T-helper 22 cell (primary cell): ENCODE results near the gene CDC42BPA.

Experiments
- DNase-seq: peaks from one replicate; pipeline ENCODE4 v3.0.0-alpha.2; 2020; ENCODE audit warnings: low read depth

CDC42BPA gene

DNA sequence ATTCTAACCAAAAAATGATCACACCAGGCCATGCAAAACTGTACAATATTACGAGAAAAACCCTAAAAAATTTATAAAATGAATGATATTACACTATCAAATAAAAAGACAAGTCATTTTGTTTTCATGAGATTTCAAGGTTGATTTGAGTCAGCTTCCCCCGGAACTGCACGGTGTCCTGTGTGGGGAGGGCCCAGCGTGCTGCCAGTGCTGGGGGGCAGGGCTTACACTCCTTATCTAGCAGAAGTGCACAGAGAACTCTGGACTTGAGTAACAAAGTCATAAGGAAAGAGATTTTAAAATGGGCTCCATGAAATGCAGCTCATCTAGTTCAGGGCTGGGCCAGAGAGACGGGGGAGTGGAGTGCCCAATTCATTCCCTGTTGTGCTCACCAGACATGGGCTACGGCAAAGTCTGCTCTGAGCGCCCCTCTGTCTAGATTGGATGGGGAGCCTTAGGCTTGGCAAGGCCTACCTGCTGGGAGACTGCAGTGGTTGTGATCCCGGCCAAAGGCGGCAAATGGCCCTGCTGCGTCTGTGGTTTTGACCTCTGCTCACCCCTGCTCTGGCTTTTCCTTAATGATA is 328.1 kb downstream of the CDC42BPA start:
- DNase-seq = no peak

DNA sequence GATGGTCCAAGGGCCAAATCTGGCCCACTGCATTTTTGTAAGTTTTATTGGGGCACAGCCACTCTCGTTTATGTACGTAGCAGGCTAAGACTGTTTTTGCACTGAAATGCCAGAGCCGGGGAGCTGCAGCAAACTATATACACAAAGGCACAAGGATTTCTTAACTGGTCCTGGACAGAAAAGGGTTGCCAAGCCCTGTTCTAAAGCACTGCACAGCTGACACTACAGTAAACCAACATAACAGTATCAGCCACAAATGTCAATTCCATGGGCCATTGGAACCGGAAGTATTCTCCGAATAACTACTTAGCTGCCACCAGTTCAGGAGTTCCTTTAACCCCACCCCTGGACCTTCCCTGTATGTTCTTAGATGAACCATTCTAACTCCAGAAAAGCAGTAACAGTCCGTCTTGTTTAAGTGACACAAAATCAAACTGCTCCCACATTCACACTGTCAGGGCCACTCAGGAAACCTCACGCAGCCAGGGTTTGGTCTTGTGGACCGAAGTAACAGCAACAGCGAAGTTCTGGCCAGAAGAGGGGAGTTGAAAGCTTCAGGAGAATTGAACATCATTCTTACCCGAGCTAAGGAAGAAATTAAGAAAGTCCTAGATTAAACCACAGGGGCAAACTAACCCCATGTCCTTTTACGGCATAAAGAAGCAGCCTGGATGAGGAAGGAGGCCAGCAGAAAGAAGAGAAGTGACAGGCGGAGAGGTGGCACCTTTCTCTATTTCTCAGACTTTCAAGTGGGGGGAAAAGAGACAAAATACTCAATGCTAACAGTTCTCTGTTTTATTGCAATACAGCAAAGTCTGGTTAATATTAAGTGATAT is 329.0 kb downstream of the CDC42BPA start:
- no peak for DNase-seq

DNA sequence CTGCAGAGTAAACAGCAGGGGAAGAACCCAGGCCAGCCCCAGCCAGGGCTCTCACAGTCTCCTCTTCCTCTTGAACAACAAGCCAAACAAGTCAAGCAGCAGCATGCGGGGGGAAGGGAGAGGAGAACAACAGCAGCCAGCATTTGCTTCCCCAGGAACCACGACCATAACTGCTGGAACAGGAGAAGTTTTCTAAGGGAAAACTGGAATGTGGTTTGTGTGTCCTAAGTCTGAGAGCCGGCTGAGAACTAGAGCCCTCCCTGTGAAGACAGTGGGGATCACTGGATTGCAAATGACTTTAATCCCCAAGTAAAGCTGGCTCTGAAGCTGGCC is 330.0 kb downstream of the CDC42BPA start:
- no peak for DNase-seq

DNA sequence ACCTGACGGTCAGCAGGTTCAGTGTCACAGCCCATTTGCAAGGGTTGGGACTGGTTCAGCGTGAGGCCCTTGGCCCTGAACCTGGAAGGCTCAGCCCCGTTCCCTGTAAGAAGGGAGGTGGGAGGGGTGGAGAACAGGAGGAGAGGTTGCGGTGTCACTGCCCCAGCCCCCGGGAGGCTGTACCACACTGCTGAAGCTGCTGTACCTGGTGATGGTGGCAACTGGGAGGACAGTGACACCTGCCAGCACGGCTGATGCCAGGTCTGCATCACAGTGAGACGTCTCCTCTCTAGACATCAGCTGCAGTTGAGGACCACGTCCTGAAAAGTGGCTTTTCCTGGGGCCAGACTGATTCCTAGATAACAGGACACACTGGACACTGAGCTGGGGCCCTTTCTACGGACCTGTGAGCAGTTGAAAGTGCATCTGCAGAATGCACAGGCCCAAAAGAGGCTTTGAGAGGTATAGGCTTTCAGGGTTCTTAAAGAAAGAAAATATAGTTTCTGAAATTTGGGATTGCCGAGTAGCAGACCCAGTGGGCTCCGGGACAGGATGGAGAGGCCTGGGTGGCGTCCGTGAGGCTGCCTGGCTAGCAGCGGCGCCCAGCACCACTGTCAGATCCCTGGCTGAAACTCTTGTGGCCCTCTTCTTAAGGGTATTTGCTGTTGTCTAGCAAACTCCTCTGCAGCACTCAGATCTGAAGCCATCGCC is 330.5 kb downstream of the CDC42BPA start:
- no peak for DNase-seq

DNA sequence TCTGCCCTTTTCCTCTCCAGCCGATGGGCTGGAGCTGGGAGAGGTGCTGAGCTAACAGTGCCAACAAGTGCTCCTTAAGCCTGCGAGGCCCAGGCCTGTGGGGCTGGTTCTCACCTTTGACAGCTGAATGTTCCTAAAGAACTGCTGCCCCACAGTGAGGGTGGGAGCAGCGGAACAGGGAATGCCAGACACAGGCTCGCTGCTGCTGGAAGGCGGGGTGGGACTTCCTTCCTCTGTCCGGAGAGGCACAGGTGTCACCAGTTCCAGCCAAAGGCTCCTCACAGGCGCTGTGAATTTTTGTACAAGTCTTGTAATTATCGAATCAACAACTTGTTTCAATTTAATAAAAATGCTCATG is 331.1 kb downstream of the CDC42BPA start:
- no peak for DNase-seq

DNA sequence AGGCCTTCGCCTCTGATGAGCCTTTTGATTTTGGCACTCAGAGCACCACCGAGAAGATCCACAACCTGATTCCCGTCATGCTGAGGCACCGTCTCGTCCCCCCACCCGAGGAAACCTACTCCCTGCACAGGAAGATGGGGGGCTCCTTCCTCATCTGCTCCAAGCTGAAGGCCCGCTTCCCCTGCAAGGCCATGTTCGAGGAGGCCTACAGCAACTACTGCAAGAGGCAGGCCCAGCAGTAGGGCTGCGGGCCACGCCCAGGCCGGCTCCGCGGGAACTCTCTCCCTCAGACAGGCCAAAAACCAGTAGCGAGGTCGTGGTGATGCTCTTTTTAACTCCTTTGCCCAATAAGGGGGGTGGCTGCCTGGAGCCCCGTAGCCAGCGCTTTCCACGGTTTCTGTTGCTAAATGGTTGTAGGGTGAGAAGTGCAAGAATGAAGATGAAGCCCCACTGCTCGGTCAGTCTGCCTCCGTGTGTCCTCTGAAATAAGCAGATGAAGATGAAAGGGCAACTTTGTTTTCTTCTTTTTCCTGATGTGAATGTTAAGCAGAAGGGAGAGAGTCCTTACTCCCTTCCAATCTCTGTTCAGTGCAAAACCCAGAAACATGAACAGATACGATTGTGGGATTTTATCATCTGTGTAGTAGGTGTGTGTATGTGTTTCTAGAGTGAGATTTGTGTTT is 331.7 kb downstream of the CDC42BPA start:
- DNase-seq = no peak

DNA sequence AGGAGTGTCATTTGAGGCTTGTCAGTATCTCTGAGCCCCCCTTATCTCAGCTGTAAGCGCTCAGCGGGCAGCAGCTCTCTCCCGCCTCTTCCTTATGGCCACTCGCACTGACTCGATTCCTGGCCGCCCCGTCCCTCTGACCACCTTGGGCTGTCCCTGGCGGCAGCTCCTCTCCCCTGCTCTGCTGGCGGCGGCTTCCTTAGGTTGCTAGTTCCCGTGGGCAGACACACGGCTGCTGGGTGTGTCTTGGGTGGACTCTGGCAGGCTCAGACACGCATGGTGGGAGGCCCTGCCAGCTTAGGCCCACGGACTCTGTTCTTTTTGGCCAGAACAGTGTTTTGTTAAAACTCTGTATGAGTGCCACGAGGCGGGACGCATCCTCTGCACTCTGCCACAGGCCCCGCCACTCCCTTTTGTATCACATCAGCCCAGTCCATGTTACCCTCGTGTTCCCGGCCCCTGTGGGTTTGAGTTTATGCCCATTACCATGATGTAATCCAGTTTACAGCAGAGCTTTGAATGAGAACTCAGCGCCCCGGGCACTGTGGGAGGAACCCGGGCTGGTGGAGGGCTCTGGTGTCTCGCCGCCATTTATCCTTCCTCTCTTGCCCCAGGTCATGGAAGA is 332.3 kb downstream of the CDC42BPA start:
- no peak for DNase-seq

DNA sequence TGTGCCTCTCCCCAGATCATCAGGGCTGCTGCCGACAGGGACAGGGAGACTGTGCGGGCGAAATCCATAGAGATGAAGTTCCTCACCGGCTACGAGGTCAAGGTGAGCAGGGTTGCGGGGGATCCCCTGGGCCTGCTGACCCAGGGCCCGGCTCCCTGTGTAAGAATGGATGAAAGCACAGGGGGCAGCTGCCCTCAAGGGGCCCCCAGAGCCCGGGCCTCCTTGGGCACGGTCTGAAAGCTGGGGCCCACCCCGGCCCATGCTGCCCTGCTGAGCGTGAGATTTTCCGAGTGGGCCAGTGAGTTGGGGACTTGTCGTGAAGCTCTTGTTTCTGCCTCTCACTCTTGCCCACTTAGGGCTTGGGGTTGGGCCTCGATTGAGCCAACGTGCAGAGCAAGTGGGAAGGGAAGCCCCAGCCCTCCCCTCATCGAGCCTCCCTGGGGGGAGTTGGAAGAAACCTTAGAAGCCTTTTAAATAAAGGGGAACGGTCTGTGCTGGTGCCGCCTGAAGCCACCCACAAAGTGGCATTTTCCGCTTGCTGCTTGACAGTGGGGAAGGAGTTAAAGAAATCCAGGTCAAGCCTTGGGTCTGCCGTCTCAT is 333.0 kb downstream of the CDC42BPA start:
- DNase-seq = no peak

DNA sequence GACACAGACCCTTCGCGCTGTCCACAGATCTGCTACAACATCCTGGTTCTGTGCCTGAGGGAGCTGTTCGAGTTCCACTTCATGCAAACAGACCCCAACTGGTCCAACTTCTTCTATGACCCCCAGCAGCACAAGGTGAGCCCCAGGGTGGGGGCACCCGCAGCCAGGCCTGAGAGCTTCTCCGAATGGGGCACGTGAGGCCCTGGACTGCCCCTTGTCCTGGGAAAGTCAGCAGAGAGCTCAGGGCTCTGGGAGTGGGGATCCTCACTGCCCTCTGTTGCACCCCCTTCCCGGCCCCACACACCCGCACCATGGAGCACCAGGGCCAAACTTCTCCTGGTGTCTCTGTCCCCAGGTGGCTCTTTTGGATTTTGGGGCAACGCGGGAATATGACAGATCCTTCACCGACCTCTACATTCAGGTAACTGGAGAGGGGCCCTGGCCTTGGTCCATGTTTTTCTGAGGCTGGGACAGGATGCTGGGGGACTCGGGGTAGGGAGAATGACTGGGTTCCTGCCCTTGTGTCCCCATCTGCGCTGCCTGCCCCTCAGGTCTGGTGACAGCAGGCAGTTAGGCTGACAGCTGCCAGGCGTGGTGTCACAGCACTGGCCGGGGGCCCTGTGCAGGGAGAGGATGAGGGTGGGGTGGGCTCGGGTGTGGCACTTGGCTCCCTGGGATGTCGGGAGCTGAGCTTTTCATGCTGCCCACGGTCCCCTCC is 333.6 kb downstream of the CDC42BPA start:
- DNase-seq = no peak

DNA sequence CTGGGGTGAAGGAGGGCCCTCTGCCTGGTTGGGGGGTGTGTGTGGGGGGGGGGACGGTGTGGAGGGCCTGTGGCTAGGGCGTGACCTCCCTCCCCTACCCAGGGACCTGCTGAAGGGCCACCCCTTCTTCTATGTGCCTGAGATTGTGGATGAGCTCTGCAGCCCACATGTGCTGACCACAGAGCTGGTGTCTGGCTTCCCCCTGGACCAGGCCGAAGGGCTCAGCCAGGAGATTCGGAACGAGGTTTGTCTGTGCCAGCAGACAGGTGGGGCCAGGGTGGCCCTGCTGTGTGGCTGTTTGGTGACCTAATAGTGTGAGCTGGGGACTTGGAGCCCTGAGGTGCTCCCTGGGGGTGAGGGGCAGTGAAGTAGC is 334.3 kb downstream of the CDC42BPA start:
- DNase-seq = no peak

DNA sequence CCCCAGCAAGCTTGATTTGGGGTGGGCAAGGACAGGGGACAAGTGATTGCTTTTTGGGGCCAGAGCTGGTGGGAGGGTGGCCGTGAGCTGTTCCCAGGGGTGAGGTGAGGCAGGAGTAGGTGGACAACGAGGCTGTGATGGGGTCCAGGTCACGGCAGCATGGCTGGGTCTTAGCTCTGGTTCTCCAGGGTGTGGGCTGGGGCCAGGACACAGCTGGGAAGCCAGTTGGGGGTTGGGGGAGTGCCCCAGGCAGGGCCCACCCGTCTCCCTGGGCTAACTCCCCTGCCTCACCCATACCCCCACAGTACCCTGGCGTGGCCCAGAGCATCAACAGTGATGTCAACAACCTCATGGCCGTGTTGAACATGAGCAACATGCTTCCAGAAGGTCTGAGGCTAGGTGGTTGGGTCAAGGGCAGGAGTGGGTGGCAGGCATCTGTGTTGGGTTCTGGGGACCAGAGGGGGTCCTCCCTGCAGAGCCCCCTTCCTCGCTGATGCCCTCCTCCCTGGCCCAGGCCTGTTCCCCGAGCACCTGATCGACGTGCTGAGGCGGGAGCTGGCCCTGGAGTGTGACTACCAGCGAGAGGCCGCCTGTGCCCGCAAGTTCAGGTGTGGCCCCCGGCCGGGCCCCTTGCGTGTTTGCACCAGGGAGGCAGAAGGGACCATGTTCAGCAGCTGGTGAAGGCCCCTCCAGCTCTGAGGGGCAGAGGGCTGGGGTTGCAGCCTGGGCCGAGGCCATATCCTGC is 334.9 kb downstream of the CDC42BPA start:
- no peak for DNase-seq

DNA sequence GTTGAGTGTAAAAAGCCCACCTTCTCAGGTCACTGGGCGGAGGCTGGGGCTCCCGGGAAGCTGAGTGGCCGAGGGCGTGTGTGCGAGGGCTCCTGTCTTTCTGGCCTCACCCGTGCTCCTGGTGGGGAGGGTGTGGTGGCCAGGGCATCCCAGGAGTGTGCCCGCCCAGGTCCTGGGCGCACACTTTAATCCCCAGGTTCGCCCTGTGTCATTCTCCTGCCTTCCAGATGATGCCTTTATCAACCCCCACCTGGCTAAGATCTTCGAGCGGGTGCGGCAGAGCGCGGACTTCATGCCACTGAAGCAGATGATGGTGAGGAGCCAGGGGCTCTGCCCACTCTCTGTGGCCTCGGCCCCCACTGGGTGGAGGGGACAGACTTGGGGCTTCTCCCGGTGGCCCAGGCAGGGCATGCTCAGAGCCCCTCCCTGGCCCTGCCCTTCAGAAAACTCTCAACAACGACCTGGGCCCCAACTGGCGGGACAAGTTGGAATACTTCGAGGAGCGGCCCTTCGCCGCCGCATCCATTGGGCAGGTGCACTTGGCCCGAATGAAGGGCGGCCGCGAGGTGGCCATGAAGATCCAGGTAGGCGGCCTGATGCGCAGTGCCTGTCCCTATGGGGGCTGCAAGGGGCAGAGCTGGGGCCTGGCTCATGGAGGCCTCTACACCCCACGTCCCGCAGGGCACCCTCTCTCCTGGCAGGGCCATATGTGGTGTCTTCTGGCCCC is 335.7 kb downstream of the CDC42BPA start:
- DNase-seq = no peak

DNA sequence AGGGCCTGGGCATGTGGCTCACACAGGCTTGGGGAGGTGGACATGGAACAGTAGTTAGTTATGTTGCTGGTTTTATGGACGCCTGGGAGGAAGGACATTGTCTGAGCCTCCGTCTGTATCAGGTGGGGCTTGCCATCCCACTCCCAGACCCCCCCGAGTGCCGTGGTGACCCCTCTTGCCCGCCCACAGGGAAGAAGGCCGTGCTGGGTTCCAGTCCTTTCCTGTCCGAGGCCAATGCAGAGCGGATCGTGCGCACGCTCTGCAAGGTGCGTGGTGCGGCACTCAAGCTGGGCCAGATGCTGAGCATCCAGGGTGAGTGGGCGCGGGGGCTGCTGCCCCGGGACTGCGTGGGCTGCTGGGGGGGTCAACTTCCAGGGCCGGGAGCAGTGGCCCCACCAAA is 336.5 kb downstream of the CDC42BPA start:
- no peak for DNase-seq

DNA sequence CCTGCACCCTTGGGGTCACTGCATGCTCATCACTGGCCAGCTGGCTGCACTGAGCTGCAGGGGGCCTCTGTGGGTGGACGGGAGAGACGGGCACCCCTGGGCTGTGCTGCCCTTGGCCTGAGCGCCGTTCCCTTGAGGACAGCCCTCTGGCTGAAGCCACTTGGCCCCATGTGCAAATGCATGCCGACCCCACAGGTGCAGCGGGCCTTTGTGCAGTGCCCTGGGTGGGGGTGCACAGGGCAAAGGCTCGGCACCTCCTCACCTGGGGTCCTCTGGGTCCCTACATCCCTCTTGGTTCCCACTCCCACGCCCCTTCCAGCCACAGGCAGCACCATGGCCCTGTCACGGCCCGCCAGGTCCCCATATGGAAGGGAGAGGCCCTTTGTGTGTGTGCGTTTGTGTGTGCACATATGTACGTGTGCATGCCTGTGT is 336.9 kb downstream of the CDC42BPA start:
- DNase-seq = no peak

DNA sequence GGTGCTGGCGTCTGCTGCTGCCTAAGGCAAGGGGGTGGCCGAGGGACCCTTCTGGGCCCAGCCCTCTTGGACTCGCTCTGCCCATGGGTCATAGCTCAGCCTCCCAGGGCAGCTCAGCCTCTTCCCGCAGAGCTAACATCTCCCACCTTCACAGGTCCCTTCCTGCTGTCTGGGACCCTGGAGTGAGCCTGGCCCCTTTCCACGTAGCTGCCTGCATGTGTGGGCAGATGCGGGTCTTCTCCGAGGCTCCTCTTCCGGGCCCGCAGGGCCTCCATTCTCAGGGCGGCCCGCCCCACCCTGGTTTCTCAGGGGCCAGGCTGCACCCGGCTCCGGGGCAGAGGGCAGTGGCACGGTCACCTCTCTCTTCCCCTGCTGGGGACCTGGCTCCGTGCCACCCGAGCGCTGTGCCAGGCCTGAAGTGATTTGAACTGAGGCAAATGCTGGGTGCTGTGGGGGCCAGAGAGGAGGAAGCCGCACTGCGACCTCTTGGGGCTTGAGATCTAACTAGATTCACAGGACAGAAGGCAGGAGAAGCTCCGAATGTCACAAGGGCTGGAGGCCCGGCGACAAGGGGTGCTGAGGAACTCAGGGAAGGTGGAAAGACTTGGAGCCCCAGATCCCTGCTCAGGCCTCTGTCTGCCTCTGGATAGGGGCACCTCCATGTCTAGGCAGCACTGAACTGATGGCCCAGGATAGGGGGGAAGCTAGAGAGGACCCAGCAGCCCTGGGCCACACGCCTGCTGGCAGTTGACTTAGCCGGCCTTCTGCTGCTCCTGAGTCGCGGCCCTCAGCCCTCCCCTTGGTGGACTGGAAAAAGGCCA is 337.5 kb downstream of the CDC42BPA start:
- DNase-seq = no peak

DNA sequence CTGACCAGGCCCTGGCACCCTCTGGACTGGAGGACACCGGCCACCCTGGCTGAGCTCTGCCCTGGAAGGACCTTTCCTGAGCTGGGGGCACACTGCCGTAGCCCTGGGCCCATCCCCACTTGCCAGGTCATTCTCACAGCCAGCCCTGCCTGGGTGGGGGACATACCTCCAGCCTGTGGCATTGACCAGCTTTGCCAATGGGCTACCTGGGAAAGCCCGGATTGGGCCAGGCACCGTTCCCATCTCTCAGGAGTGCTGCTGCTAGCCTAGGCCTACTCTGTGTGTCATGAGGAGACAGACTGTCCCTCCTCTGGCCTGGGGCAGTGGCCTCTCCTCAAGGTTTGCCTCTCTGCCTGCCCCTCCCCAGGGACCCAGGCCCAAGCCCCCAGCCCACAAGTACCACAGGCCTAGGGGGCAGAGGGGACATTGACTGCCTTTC is 338.2 kb downstream of the CDC42BPA start:
- no peak for DNase-seq

DNA sequence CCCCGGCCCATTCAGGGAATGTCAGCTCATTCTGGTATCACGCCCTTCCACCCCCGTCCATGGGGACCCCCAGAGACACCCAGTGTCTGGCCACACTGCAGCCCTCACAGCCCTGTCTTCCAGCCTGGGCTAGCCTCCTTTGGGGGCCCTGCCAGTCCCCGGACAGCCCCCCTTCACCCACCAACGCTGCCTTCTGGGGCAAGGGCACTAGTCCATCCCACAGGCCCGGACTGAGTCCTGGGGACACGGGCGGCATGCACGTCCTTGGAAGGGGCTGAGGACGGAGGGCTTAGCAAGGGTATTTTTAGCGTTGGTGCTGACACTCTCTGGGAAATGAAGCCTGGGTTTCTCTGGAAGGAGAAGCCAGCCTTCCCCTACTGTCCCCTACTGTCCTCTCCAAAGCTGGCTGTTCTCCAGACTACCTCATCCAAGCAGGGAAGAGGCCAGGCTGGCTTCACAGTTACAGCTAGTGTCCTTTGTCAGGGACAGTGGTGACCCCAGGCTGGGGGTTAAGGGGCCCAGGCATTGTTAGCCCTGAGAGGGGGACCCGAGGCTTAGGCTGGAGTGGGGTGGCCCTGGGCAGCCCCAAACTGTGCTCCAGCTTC is 338.7 kb downstream of the CDC42BPA start:
- no peak for DNase-seq

DNA sequence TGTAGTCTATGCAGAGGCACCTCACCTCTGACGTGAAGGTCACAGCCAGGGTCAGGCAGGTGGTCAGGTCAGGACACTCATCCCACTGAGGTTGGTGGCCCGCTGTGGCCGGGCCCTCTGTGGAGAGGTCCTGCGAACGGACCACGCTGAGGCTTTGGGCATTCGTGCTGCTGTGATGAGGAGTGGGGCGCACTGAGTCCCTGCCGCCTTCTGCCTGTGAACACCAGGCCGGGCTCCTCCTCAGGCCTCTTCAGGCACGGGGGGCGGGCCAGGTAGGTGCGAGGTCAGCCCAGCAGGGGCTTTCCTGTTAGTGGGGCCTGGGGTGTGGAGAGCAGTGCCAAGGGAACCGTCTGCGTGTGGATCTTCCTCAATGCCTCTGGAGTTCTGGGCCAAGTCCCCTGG is 339.2 kb downstream of the CDC42BPA start:
- DNase-seq = no peak
